Measurements from ENCODE around the gene TANC1. TPM values are rescaled to one million over a fixed set of nuclear protein-coding genes. Genes with fewer than 3 reads are reported as not detected.

The TANC1 gene
- total RNA-seq, 1 experiment from 2014 or later = 2.5 TPM

GRCh38 chr2:158953454-158953853 lies 15.0 kb upstream of the TANC1 start:
- Mint-ChIP-seq H3K4me1 (peaks cover 2 to 7% of the 10 kb centered on the region in 2 experiments), H3K27me3 (ENCODE audit: low read depth) (no peaks in the 10 kb centered on the region), H3K9me3 (peaks cover 0 to 3% of the 10 kb centered on the region in 2 experiments; a peak in 1 of 5 replicates), H3K36me3 (ENCODE audit: insufficient read depth in 1 of 3, low read depth in 3 of 3) (0 out of 7 replicates have a peak, but pooled peaks cover 0 to 1% (median 0%) of the 10 kb centered on the region in 3 experiments), H3K4me3 (no peak overlapping the region), H3K27ac (no peak overlapping the region)
- Histone ChIP-seq H3K4me1 (ENCODE audit: insufficient read depth, low read length) (no peaks in the 10 kb centered on the region), H3T11ph (ENCODE audit: low read length) (no peak overlapping the region), H4K20me1 (ENCODE audit: control insufficient read depth, insufficient read depth, insufficient read length) (no peaks in the 10 kb centered on the region), H2BK20ac (ENCODE audit: low read depth, low read length, poor library complexity, severe bottlenecking) (no peak overlapping the region), H3K79me1 (ENCODE audit: insufficient read depth, low read depth, low read length, poor library complexity, severe bottlenecking) (no peaks in the 10 kb centered on the region), H3K27ac (ENCODE audit: insufficient read length, low read depth, low read length) (no peak overlapping the region), H2BK12ac (ENCODE audit: insufficient read length, low read depth, low read length) (no peak overlapping the region), H3K79me2 (ENCODE audit: insufficient read depth, low read length) (no peaks in the 10 kb centered on the region), H3K23me2 (ENCODE audit: insufficient read length, low read depth, low read length, poor library complexity, severe bottlenecking) (no peaks in the 10 kb centered on the region), H3K4ac (ENCODE audit: low read depth, low read length) (no peak overlapping the region), H2AFZ (ENCODE audit: low read length) (no peak overlapping the region), H4K91ac (ENCODE audit: insufficient read length, low read depth, low read length) (no peak overlapping the region), H3K9ac (ENCODE audit: extremely low read depth, insufficient read length, low read length) (no peak overlapping the region), H2BK120ac (ENCODE audit: low read depth, low read length, poor library complexity, severe bottlenecking) (no peak overlapping the region), H4K8ac (replicated peaks; ENCODE audit: insufficient read length, low read depth, low read length) (no peak overlapping the region), H3K9me3 (ENCODE audit: control insufficient read depth, low read depth, low read length) (no peaks in the 10 kb centered on the region), H3K56ac (ENCODE audit: insufficient read length, low read depth, low read length) (no peak overlapping the region), H2BK15ac (ENCODE audit: low read depth, low read length) (no peak overlapping the region), H4K5ac (ENCODE audit: insufficient read length, low read depth, low read length) (no peak overlapping the region), H3K23ac (ENCODE audit: insufficient read length, low read depth, low read length) (no peak overlapping the region), H3K4me2 (ENCODE audit: insufficient read depth, insufficient read length, low read length) (no peak overlapping the region), H3K18ac (ENCODE audit: insufficient read length, low read depth, low read length) (no peak overlapping the region), H2BK5ac (ENCODE audit: insufficient read length, low read length) (no peak overlapping the region), H3K14ac (ENCODE audit: insufficient read depth, low read length) (no peak overlapping the region), H2AK5ac (ENCODE audit: insufficient read length, low read length) (no peak overlapping the region), H3K27me3 (ENCODE audit: insufficient read depth, low read length) (no peaks in the 10 kb centered on the region)
- no CpG with 5 or more reads among the region's 4 CpGs for WGBS (ENCODE audit: extremely low coverage, insufficient read length, low lambda C conversion rate)
- TF ChIP-seq, protein P1, sequence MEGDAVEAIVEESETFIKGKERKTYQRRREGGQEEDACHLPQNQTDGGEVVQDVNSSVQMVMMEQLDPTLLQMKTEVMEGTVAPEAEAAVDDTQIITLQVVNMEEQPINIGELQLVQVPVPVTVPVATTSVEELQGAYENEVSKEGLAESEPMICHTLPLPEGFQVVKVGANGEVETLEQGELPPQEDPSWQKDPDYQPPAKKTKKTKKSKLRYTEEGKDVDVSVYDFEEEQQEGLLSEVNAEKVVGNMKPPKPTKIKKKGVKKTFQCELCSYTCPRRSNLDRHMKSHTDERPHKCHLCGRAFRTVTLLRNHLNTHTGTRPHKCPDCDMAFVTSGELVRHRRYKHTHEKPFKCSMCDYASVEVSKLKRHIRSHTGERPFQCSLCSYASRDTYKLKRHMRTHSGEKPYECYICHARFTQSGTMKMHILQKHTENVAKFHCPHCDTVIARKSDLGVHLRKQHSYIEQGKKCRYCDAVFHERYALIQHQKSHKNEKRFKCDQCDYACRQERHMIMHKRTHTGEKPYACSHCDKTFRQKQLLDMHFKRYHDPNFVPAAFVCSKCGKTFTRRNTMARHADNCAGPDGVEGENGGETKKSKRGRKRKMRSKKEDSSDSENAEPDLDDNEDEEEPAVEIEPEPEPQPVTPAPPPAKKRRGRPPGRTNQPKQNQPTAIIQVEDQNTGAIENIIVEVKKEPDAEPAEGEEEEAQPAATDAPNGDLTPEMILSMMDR (conservative IDR thresholded peaks at IDR 0.05) = no peak
- DNase-seq = no peak
